ENCODE measurements around the gene ITGA5.

GRCh38 chr12:54352022-54352531 is 67.0 kb downstream of the ITGA5 start:
- TF ChIP-seq POLR2A (IDR thresholded peaks at IDR 0.05; ENCODE audit: low read depth, low read length) (no peak), POLR2AphosphoS5 (IDR thresholded peaks at IDR 0.05; ENCODE audit: low read depth, low read length) (no peak), TAF1 (IDR thresholded peaks at IDR 0.05; ENCODE audit: borderline replicate concordance, low read depth, low read length) (no peak)

All from GM12892 (cell line).